ENCODE results near the gene LAMA5. TPM values are rescaled to one million over a fixed set of nuclear protein-coding genes. Genes with fewer than 3 reads are reported as not detected.

The LAMA5 gene
- total RNA-seq, 1 experiment from 2014 or later, result 29.7 TPM

- no peak for DNase-seq (ENCODE audit: low read depth)
These were observed 20.5 kb downstream of the LAMA5 start for GRCh38 chr20:62346398-62347150.

DNA sequence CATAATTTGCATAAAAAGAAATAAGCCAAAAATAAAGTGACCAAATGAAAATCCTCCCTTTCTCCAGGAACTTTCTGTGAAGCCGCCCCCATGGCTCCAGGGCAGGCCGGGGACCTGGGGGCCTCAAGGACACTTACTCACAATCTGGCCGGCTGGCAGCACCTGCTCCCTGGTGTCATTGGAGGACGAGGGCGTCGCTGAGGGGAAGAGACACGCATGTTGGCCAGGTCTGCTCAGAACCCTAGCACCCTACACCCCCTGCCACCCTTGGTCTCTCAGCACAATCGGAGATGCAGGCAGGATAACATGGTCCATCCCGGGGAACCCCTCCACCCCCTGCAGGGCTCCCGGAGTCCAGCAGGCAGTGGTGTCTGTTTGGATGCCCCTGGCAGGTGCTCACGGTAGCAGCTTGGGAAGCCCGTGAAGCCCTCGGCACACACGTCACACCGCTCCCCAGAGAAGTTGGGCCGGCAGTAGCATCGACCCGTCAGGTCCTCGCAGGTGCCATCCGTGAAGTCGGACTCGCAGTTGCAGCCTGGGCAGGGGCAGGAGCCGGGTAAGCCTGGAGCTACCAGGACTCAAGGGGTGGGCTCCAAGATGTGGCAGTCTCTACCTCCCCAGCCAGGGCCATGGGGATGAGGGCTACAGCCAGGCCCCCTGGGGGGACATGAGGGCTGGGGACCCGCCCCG is 21.3 kb downstream of the LAMA5 start:
- DNase-seq (ENCODE audit: low read depth), result no peak

DNA sequence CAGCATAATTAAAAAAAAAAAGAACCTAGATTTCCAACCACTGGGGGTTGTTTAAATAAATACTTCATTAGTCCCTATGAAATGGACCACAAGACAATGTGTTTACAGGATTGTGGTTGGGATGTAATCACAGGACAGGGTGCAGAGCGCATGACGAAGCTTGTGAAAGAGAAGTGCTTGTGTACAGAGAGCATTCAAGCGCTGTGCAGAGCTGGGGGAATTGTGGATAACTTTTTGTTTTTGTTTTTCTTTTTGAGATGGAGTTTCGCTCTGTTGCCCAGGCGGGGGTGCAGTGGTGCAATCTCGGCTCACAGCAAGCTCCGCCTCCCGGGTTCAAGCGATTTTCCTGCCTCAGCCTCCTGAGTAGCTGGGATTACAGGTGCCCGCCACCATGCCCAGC is 22.3 kb downstream of the LAMA5 start:
- DNase-seq (ENCODE audit: low read depth), result peak; percentile 95

- no peak for DNase-seq (ENCODE audit: low read depth)
These were observed 23.0 kb downstream of the LAMA5 start for GRCh38 chr20:62344092-62344491.

- no peak for DNase-seq (ENCODE audit: low read depth)
These were observed 24.2 kb downstream of the LAMA5 start for GRCh38 chr20:62342910-62343309.

- DNase-seq (ENCODE audit: low read depth), result no peak
These were observed 27.5 kb downstream of the LAMA5 start for GRCh38 chr20:62339647-62340062.

DNA sequence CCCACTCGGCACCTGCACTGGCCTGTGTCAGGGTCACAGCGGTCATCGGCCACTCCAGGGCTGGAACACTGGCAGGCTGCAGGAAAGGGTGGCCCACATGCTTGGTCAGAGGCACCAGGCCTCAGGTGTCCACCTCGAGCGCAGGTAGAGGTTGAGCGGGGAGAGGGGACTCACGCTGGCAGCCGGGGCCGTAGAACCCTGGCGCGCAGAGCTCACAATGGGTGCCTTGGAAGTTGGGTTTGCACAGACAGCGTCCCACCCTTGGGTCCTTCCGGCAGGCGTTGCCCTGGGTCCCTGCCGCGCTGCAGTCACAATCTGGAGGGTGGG is 28.9 kb downstream of the LAMA5 start:
- no peak for DNase-seq (ENCODE audit: low read depth)

DNA sequence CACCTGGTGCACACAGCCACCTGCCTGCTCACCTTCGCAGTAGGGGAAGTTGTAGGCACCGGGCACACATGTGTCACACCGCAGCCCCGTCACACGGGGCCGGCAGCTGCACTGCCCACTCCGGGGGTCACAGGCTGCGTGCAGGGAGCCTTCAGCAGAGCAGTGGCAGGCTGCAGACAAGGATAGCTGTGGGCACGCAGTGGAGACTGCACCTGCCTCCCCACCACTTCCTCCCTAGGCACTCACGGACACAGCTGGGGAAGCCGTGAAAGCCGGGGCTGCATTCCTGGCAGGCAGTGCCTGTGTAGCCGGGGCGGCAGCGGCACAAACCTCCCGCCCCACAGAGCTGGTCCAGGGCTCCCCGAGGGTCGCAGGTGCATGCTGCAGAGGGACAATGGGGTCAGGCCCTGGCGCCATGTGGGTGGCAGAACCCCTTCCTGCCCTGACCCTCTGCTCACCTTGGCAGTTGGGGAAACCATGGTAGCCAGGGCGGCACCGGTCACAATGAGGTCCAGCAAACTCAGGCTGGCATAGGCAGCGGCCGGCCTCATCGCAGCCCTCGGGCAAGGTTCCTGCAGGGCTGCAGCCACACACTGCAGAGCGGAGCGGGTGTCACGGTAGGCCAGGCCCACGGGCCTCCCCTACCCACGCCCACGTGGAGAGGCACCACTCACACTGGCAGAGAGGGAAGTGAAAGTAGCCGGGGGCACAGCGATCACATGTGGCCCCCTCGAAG is 29.4 kb downstream of the LAMA5 start:
- DNase-seq (ENCODE audit: low read depth), result no peak

DNA sequence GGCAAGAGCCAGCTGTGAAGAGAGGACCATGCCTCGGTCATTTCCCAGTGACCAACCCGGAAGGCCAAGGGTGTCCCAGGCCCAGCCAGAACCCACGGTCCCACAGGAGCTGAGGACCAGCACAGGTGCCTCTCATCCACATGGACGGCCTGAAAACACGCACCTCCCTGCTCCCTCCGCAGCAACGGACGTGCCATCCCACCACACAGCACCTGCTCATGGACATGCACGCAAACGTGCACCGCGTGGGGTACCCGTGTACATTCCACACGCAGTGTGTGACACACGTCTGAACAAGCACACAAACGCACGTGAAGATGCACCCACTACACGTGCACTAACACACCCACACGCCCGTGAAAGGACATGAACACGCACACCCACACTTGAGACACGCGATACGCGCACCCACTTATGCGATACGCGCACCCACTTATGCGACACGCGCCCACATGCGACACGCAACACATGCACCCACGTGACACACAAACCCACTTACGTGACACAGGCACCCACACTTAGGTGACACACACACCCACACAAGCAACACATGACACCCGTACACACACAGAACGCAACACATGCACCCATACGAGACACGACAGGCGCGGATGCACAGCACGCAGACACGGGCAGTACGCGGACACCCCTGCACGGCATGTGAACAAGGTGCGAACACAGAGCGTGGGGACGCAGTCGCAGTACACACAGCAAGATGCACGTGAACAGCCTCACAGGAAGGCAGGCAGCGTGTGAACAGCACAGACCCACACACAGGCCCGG is 30.1 kb downstream of the LAMA5 start:
- no peak for DNase-seq (ENCODE audit: low read depth)

DNA sequence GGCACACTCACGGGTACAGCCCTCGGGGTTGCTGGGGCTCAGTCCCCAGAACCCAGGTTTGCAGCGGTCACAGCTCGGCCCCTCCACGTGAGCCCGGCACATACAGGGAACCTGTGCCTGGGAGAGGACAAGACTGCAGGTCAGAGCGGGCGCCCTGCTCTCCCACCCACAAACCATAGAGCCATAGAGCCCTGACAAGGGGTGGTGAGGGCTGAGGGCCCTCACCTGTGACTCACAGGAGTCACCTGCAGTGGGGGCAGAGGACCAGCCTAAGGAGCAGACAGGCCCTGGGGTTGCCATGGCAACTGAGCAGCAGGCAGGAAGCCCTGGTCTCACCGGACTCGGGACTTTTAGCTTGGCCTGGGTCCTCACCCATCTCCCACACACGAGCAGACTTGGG is 30.8 kb downstream of the LAMA5 start:
- DNase-seq (ENCODE audit: low read depth), result peak; percentile 30

DNA sequence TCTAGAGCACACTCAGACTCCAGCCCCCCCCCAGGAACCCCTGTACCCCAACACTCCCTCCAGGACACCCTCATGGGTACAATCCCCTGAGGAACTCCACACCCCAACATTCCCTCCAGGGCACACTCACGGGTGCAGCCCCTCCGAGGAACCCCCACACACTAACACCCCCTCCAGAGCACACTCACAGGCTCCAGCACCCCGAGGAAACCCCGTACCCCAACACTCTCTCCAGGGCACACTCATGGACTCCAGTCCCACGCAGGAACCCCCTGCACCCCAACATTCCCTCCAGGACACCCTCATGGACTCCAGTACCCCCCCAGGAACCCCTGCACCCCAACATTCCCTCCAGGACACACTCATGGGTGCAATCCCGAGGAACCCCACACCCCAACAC is 31.6 kb downstream of the LAMA5 start:
- no peak for DNase-seq (ENCODE audit: low read depth)

- no peak for DNase-seq (ENCODE audit: low read depth)
These were observed 32.2 kb downstream of the LAMA5 start for GRCh38 chr20:62334881-62335280.

DNA sequence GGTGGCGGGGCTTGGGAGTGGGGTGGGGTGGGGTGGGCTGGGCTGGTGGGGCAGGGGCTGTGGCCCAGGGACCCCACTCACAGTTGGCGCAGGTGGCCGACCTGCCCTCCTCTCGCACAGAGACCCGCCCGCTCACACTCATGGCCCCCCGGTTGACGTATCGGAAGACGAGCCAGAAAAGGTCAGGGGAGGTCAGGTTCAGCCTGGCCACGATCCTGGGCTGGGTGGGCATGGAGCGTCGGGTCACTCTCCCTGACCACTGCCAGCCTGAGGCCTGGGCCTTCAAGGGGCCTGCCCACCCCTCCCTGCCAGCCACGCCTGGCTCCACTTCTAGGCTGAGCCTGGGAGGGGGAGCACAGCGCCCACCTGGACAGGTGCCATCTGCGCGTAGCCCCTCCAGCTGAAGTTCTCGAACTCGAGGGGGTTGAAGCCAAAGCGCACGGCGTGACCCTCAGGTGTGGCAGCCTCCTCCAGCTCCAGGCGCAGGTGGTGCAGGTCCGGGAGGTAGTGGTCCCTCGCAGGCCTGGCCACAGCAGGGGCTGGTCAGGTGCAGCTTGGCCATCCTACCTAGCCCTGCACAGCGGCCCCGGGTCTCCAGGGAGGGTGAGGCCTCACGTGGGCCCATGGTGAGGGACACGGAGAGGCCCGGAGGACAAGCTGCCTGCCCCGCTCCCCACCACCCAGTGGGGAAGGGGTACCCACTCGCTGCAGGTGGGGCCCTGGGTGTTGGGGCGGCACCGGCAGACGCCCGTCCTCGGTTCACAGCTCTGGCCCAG is 33.1 kb downstream of the LAMA5 start:
- no peak for DNase-seq (ENCODE audit: low read depth)

DNA sequence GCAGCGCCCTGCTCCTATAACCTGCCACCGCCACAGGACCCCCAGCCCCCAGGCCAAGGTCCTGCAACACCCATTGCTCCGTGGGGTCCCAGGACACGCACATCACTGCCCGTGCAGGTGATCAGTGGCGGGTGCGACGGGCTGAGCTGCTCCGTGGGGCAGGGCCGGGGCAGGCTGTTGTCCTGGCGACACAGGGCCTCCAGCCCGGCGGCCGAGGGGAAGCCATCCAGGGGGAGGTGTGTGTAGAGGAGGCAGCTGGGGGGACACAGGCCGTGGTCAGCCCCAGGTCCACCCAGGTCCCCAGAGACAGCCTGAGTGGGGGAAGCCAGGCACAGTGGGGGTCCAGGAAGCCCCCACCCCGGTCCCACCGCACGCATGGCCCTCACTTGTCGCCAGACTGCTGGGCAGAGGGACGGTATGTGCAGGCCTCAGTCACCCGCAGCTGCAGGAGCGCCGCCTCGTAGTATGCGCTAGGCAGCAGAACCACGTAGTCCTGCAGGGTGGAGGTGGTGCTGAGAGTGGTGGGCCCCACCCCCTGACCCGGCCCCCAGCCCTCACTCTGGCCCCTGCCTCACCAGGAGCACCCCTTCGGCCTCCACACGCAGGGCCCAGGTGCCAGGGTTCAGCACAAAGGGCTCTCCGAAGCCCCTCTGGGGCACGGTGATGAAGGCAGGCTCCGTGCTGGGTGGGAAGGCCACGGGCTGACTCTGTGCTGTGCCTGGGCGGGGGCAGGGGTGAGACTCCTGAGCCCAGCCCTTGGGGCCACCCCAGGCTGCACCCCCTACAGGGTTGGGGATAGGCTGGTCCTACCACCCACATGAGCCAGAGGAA is 33.9 kb downstream of the LAMA5 start:
- no peak for DNase-seq (ENCODE audit: low read depth)

GRCh38 chr20:62332421-62332820 is 34.7 kb downstream of the LAMA5 start:
- DNase-seq (ENCODE audit: low read depth), result no peak

DNA sequence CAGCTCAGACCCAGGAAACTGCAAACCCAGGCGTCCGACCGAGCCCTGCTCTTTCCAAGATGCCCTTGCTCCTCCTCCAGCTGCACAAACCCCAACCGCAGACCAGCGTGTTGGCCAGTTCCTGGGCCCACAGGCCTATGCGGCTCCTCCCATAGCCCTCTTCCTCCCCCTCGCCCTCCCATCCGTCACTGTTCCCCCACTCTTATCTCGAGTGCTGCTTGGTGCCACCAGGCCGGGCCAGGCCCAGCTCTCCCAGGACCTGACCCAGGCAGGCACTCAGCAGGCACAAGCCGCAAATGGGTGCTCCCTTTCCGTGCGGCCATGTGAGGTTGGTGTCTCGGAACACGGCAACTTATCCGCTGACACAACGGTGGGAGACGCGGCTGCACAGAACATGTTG is 35.8 kb downstream of the LAMA5 start:
- DNase-seq (ENCODE audit: low read depth), result no peak

DNA sequence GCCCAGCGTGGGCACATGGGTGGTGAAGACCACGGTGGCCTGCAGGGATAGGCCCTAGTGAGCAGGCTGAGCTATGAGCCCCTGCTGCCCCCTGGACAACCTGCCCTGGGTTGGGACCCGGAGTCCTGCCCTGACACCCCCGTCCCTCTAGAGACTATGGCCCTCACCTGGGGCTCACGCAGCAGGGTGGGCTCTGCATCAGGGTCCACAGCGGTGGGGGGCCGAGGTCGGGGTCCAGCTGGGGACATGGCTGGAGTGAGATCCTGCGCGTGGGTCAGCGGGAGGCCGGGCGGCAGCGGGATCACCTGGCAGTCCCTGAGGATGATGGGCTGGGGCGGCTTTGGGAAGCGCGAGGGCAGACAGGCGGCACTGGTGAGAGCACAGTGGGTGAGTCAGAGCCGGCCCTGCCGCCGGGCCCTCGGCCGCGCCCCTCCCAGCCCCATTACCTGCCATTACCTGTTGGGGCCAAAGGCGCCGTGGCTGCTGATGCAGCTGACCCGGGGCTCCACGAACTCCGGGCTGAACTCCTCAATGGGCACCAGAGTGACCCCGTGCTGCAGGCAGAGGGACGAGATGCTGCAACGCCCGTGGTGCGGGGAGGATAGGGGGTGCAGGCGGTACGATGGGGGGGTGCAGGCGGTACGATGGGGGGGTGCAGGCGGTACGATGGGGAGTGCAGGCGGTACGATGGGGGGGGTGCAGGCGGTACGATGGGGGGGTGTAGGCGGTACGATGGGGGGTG is 36.4 kb downstream of the LAMA5 start:
- DNase-seq (ENCODE audit: low read depth), result no peak

- DNase-seq (ENCODE audit: low read depth), result no peak
These were observed 37.4 kb downstream of the LAMA5 start for GRCh38 chr20:62329389-62330377.

All from M059J (cell line).